CD8-positive, alpha-beta memory T cell (primary cell): ENCODE results near the gene AKT2. TPM values are rescaled to one million over a fixed set of nuclear protein-coding genes. Genes with fewer than 3 reads are reported as not detected.

Source experiments
- CTCF ChIA-PET: fragments of 350-600 bp; sonication (Branson Sonifier 250); formaldehyde crosslinking; loops from one replicate; lab custom pipeline; 2021; ENCODE audit warnings: antibody characterized with exemption; lab: Charles Lee
- POLR2A ChIA-PET: fragments of 350-600 bp; sonication (Branson Sonifier 250); formaldehyde crosslinking; loops from one replicate; lab custom pipeline; 2021; ENCODE audit warnings: antibody characterized with exemption; lab: Charles Lee
- DNase-seq, 5 donors: peaks; one replicate each; pipeline versions ENCODE4 v3.0.0 to v3.0.0-alpha.2; 2020 to 2022; ENCODE audit warnings: mixed read lengths in 1 of 5
- H3K27ac ChIP-seq: one replicate; pipeline ENCODE4 v1.7.0; 2013; ENCODE audit warnings: low read depth, mild to moderate bottlenecking, low read length, moderate library complexity
- H3K27me3 ChIP-seq: 2 replicates; pipeline ENCODE4 v1.7.0; 2013; ENCODE audit warnings: low read length, mild to moderate bottlenecking; ENCODE audit not compliant: insufficient read depth, poor library complexity, severe bottlenecking
- H3K36me3 ChIP-seq: 2 replicates; pipeline ENCODE4 v1.7.0; 2013; ENCODE audit warnings: mild to moderate bottlenecking, low read length, moderate library complexity; ENCODE audit not compliant: insufficient read depth
- H3K4me1 ChIP-seq: 2 replicates; pipeline ENCODE4 v1.7.0; 2013; ENCODE audit warnings: mild to moderate bottlenecking, low read length, moderate library complexity; ENCODE audit not compliant: insufficient read depth
- H3K4me3 ChIP-seq: 2 replicates; pipeline ENCODE4 v1.7.0; 2013; ENCODE audit warnings: mild to moderate bottlenecking, low read length
- H3K9me3 ChIP-seq: 2 replicates; pipeline ENCODE4 v1.7.0; 2013; ENCODE audit warnings: mild to moderate bottlenecking, low read length
- H3K27ac Mint-ChIP-seq, 8 donors: one replicate each; pipeline ENCODE4 v1.8.0; 2020 to 2021; ENCODE audit warnings: mixed read lengths in 8 of 8, mild to moderate bottlenecking in 6 of 8, inconsistent platforms in 3 of 8, moderate library complexity in 3 of 8
- H3K27me3 Mint-ChIP-seq, 2 donors: one replicate each; pipeline ENCODE4 v1.8.0; 2020 to 2021; ENCODE audit warnings: mixed read lengths in 2 of 2, mild to moderate bottlenecking in 1 of 2, moderate library complexity in 1 of 2
- H3K36me3 Mint-ChIP-seq, 3 donors: one replicate each; pipeline ENCODE4 v1.8.0; 2020 to 2021; ENCODE audit warnings: mixed read lengths in 3 of 3, inconsistent platforms in 1 of 3, mild to moderate bottlenecking in 1 of 3
- H3K4me1 Mint-ChIP-seq, 3 donors: one replicate each; pipeline ENCODE4 v1.8.0; 2020 to 2021; ENCODE audit warnings: mixed read lengths in 3 of 3, inconsistent platforms in 1 of 3, mild to moderate bottlenecking in 1 of 3
- H3K4me3 Mint-ChIP-seq, 7 donors: one replicate each; pipeline ENCODE4 v1.8.0; 2020 to 2021; ENCODE audit warnings: mixed read lengths in 7 of 7, mild to moderate bottlenecking in 6 of 7, moderate library complexity in 4 of 7, inconsistent platforms in 2 of 7
- H3K9me3 Mint-ChIP-seq, 5 donors: one replicate each; pipeline ENCODE4 v1.8.0; 2020 to 2022; ENCODE audit warnings: mixed read lengths in 5 of 5, mild to moderate bottlenecking in 3 of 5, moderate library complexity in 2 of 5, inconsistent platforms in 1 of 5
- polyA plus RNA-seq: library from polyadenylated mRNA; unstranded; fragments of 300-500 nt; fragmentation: Illumina TruSeq; gene quantifications from one replicate; pipeline ENCODE4 v1.2.3, GENCODE V29; 2021
- total RNA-seq, 2 experiments: library from RNA; stranded (reverse); gene quantifications; one replicate each; pipeline ENCODE4 v1.2.3, GENCODE V29; 2021

AKT2 gene
- total and polyA plus RNA-seq, 3 experiments from 2014 or later, result 27.0 to 132 (median 124) TPM

- peaks cover 0 to 25% (median 0%) of the 10 kb centered on the region in 3 donors for H3K36me3 Mint-ChIP-seq
Observed at GRCh38 chr19:40279120-40279551, 6.0 kb downstream of the AKT2 start.

DNA sequence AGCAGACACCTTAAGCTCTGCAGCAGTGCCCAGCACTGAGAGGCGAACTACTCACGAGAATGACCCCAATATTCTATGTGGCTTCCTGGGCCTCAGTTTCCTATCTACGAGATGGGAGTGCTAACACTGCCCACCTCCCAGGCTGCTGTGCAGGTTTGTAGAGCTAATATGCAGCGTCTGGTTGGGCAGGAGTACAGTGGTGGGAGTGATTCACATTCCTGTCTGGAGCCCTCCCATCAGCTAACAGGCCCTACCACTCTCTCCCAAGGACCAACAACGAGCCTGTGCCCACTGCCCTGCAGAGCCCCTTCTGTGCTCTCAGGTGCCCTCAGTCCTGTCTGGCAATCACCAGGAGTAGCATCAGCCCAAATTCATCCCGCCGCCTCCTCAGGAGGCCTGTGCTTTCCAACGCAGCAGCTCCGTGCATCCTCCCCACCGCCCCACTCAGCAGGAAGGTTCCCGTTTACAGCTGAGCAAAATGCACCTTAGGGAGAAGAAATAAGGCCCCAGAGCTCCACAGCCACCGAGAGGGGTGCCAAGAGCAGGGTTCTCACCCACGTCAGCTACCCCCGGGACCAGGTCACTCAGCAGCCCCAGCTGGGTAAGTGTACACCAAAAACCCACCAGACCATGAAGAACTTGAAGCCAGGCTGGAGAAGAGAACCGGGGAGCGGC lies 6.6 kb downstream of the AKT2 start:
- no peaks in the 10 kb centered on the region for H3K27me3 Mint-ChIP-seq
- ChIA-PET CTCF (no interaction called here), POLR2A (interaction anchor here (0.6 kb wide), 1 partner anchor 597 kb away, joined by 3 read pairs; no protein-coding TSS in a partner anchor)
- DNase-seq, result no peak
- H3K4me3 Mint-ChIP-seq, result no peak overlapping the region
- peaks cover 0 to 29% (median 0%) of the 10 kb centered on the region in 3 donors for H3K36me3 Mint-ChIP-seq
- H3K4me3 ChIP-seq, result no peak overlapping the region
- H3K9me3 Mint-ChIP-seq, result no peaks in the 10 kb centered on the region
- peaks cover 80% of the 10 kb centered on the region for H3K4me1 ChIP-seq
- no peak overlapping the region for H3K27ac ChIP-seq
- H3K27ac Mint-ChIP-seq, result peak overlapping the region in 5 of 8 donors; percentile 67 to 83 (median 72)
- peaks cover 4% of the 10 kb centered on the region for H3K36me3 ChIP-seq
- H3K27me3 ChIP-seq, result no peaks in the 10 kb centered on the region
- H3K9me3 ChIP-seq, result no peaks in the 10 kb centered on the region
- peaks cover 65 to 90% (median 81%) of the 10 kb centered on the region in 3 donors for H3K4me1 Mint-ChIP-seq

More at GRCh38 chr19:40279120-40279551, 6.0 kb downstream of the AKT2 start:
- Histone ChIP-seq H3K36me3 (peaks cover 4% of the 10 kb centered on the region), H3K4me3 (no peak overlapping the region), H3K9me3 (no peaks in the 10 kb centered on the region), H3K27ac (no peak overlapping the region), H3K27me3 (no peaks in the 10 kb centered on the region), H3K4me1 (peaks cover 80% of the 10 kb centered on the region)
- Mint-ChIP-seq H3K4me1 (peaks cover 65 to 90% (median 79%) of the 10 kb centered on the region in 3 donors), H3K27ac (peak overlapping the region in 1 of 8 donors; percentile 9), H3K27me3 (no peaks in the 10 kb centered on the region), H3K9me3 (no peaks in the 10 kb centered on the region), H3K4me3 (no peak overlapping the region)
- ChIA-PET POLR2A (interaction anchor here (0.5 to 0.6 kb wide), 2 partner anchors 195 to 596 kb away, joined by 3 to 8 read pairs; no protein-coding TSS in a partner anchor), CTCF (interaction anchor here (0.7 kb wide), 1 partner anchor 356 kb away, joined by 3 read pairs; no protein-coding TSS in a partner anchor)
- peak in 1 of 5 donors; percentile 24 for DNase-seq

DNA sequence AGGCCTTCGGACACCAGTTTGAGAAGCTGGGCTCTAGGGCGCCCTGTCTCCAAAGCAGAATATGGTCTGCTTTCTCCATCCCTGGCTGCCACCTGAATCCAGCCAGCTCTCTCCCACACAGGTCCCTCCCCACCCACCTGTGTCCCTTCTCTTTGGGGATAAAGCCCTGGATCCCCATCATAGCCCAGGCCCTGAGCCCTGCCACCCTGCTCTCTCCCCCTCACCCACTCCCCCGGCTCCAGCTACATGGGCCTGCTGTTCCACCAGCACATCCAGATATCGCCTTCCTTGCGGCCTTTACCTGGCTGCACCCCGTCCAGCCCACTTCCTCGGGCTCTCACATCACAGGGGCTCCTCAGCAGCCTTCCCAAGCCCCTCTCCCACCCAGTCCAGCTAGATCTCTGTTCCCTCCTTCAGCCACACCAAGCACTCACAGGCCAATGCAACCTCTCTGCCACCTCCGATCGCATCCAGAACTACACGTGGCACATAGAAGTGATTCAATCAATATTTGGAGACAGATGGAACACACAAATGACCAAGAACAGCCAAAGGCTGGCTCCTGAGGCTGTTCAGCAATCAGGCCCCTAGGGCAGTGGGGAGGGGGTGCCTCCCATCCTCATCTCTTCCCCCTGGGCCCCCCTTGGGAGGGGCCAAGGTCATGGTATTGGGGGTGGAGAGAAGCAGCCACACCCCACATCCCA lies 7.6 kb downstream of the AKT2 start:
- no peak overlapping the region for H3K27ac ChIP-seq
- H3K27me3 Mint-ChIP-seq, result no peaks in the 10 kb centered on the region
- CTCF ChIA-PET, result no interaction called here

DNA sequence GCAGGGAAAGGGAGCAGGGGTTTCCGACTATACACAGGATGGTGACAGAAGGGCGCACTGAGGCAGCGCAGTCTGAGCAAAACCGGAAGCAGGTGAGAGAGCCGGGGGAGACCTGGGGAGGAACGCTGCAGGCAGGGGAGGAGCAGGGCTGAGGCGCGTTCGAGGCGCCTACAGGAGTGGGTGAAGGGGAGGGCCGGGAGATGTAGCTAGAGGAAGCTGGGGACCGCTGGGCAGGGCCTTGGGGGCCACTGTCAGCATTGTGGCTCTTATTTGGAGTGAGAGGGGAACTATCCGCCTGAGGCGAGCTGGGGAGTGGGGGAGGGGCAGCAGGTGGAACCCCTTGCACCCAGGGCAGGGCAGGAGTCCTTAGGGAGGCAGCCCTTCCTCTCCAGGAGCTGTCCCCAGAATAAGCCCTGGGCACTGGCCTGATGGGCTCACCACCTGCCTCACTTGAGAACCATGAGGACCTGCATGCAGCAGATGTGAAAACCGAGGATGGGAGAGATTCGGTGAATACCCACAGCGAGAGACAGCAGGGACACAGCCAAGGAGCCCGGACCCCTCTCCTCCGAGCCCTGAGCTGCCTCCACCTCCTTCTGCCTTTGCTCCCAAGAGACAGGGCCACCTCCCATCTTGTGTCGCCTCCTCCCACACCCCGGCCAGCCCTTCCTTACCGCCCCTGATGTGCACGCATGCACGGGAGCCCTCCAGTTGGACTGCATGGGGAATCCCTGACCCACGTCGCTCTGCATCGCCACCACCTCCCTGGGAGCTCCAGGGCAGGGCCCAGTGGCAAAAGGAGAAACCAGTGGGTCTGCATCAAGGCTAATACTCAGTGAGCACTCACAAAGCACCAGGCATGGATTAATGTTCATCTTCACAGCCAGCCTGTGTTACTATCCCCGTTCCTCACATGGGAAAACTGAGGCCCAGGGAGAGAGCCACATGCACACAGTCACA lies 10.3 kb downstream of the AKT2 start:
- H3K4me1 Mint-ChIP-seq, result peaks cover 55 to 84% (median 61%) of the 10 kb centered on the region in 3 donors
- H3K27ac ChIP-seq, result peak overlapping the region; percentile 43

More for the DNA sequence above, 7.6 kb downstream of the AKT2 start:
- Histone ChIP-seq H3K27me3 (no peaks in the 10 kb centered on the region), H3K4me3 (no peak overlapping the region), H3K9me3 (no peaks in the 10 kb centered on the region), H3K4me1 (peaks cover 72% of the 10 kb centered on the region), H3K36me3 (peaks cover 4% of the 10 kb centered on the region)
- H3K4me1 Mint-ChIP-seq, result peaks cover 58 to 88% (median 76%) of the 10 kb centered on the region in 3 donors
- H3K4me3 Mint-ChIP-seq, result peak overlapping the region in 1 of 7 donors; percentile 48
- POLR2A ChIA-PET, result interaction anchor here (0.5 kb wide), 1 partner anchor 10 kb away, joined by 8 read pairs; no protein-coding TSS in a partner anchor
- H3K9me3 Mint-ChIP-seq, result no peaks in the 10 kb centered on the region
- DNase-seq, result no peak
- peaks cover 0 to 28% (median under 1%) of the 10 kb centered on the region in 3 donors for H3K36me3 Mint-ChIP-seq
- H3K27ac Mint-ChIP-seq, result peak overlapping the region in 5 of 8 donors; percentile 61 to 79 (median 72)

DNA sequence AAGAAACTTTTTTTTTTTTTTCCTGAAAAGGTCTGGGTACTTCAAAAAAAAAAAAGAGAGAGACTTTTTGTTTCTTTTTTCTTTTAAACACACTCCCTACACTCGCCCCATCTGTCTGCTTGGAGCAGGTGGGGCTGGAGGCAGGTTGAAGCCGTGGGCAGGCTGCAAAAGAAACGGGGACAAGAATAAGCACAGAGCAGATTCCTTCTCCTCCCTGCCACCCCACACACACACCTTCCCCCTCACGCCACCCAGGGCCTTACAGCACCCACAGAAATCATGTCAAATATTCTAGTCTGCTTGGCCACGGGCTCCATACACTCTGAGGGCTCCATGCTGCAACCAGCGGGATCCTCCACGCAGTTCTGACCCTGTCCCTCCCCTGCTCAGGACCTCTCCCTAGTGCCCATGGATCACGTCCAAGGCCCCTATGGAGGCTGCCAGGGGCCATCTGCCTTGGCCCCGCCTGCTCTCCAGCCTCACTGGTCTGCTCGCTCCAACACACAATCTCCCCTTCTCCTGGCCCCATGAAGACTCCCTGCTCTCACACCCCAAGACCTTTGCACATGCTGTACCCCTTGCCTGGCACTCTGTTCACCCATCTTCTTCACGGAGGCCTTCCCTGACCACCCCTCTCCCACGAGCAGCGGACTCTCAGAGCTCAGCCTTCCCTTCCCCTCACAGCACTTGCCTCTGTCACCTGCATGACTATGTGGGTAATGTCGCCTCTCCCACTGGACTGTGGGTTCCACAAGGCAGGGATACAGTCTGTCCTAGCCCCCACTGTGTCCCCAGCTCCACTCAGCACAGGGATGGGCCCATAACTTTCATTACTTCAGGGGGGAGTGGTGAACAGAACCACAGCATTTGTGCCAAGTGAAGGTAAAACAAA lies 11.4 kb downstream of the AKT2 start:
- H3K27ac Mint-ChIP-seq, result peak overlapping the region in 7 of 8 donors; percentile 41 to 87 (median 68)
- peaks cover 45% of the 10 kb centered on the region for H3K4me1 ChIP-seq
- H3K27me3 Mint-ChIP-seq, result no peaks in the 10 kb centered on the region
- H3K36me3 ChIP-seq, result peaks cover 3% of the 10 kb centered on the region
- no peaks in the 10 kb centered on the region for H3K9me3 ChIP-seq
- no peaks in the 10 kb centered on the region for H3K27me3 ChIP-seq
- no peak overlapping the region for H3K4me3 ChIP-seq
- H3K4me3 Mint-ChIP-seq, result peak overlapping the region in 2 of 7 donors; percentile 38 to 67
- H3K4me1 Mint-ChIP-seq, result peaks cover 58 to 87% (median 65%) of the 10 kb centered on the region in 3 donors
- no peak for DNase-seq
- peak overlapping the region; percentile 43 for H3K27ac ChIP-seq
- H3K36me3 Mint-ChIP-seq, result peaks cover 0 to 42% (median 2%) of the 10 kb centered on the region in 3 donors
- POLR2A ChIA-PET, result no interaction called here
- H3K9me3 Mint-ChIP-seq, result no peaks in the 10 kb centered on the region
- CTCF ChIA-PET, result no interaction called here

More for the DNA sequence above, 10.3 kb downstream of the AKT2 start:
- Mint-ChIP-seq H3K27ac (peak overlapping the region; percentile 41 to 91 (median 63)), H3K9me3 (no peaks in the 10 kb centered on the region), H3K36me3 (peaks cover 0 to 34% (median 2%) of the 10 kb centered on the region in 3 donors), H3K4me3 (peak overlapping the region in 5 of 7 donors; percentile 1 to 67 (median 61)), H3K27me3 (no peaks in the 10 kb centered on the region)
- Histone ChIP-seq H3K4me1 (peaks cover 55% of the 10 kb centered on the region), H3K27me3 (no peaks in the 10 kb centered on the region), H3K9me3 (no peaks in the 10 kb centered on the region), H3K36me3 (peaks cover 4% of the 10 kb centered on the region), H3K4me3 (peak overlapping the region; percentile 32)
- ChIA-PET CTCF (no interaction called here), POLR2A (no interaction called here)
- DNase-seq, result peak in 1 of 5 donors; percentile 46

DNA sequence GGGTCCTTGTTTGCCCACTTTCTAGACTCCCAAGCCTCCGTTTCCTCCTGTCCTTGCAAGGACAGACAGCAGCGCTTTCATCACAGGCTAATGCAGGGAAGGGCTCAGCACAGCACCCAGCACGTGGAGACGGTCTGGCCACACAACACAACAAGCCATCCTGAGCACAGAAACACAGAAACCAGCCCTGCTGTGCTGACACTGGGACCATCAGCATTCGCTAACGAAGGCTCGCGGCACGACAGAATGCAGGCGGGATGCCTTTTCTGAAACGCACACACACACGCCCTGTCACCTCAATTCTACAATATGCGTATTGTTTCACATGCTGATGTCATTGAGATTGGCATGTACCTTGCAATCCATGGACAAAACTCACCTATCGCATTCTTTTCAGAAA lies 12.9 kb downstream of the AKT2 start:
- Mint-ChIP-seq H3K4me3 (no peak overlapping the region), H3K4me1 (peaks cover 52 to 79% (median 57%) of the 10 kb centered on the region in 3 donors), H3K27ac (peak overlapping the region in 3 of 8 donors; percentile 64 to 92 (median 68)), H3K9me3 (no peaks in the 10 kb centered on the region), H3K36me3 (peaks cover 0 to 46% (median 5%) of the 10 kb centered on the region in 3 donors), H3K27me3 (no peaks in the 10 kb centered on the region)
- Histone ChIP-seq H3K27me3 (no peaks in the 10 kb centered on the region), H3K4me3 (no peak overlapping the region), H3K9me3 (no peaks in the 10 kb centered on the region), H3K36me3 (peaks cover 5% of the 10 kb centered on the region), H3K27ac (peak overlapping the region; percentile 48), H3K4me1 (peaks cover 35% of the 10 kb centered on the region)
- ChIA-PET POLR2A (no interaction called here), CTCF (no interaction called here)
- no peak for DNase-seq
